RWPE2 (cell line): ENCODE results near the gene WFIKKN2.
"Not testable (repeated sequence)": the region's sequence is repeated elsewhere in the genome, so short reads cannot be mapped to it uniquely, and the experiment has no call there.

Source experiments
- ATAC-seq: fragments of 200-7000 bp; cut with Tn5 transposase; 3 replicates; pipeline ENCODE4 v1.9.1; 2021; ENCODE audit warnings: low read depth
- DNase-seq: peaks from one replicate; pipeline ENCODE4 v3.0.0-alpha.2; 2020; ENCODE audit warnings: low spot score
- H3K27ac ChIP-seq: fragments of 450-650 bp; 2 replicates; pipeline ENCODE4 v1.5.1; 2017; ENCODE audit warnings: mild to moderate bottlenecking; ENCODE audit not compliant: poor library complexity, severe bottlenecking
- H3K27me3 ChIP-seq: fragments of 250-450 bp; sonication (Bioruptor Pico); 2 replicates; pipeline ENCODE4 v1.5.1; 2021; ENCODE audit warnings: mild to moderate bottlenecking, moderate library complexity; ENCODE audit not compliant: insufficient read depth, poor library complexity, severe bottlenecking
- H3K36me3 ChIP-seq: fragments of 250-450 bp; sonication (Bioruptor Pico); 2 replicates; pipeline ENCODE4 v1.5.1; 2020; ENCODE audit warnings: low read depth, mild to moderate bottlenecking, moderate library complexity
- H3K4me1 ChIP-seq: fragments of 250-450 bp; sonication (Bioruptor Pico); 2 replicates; pipeline ENCODE4 v1.5.1; 2021; ENCODE audit warnings: mild to moderate bottlenecking, moderate library complexity; ENCODE audit not compliant: insufficient read depth, poor library complexity, severe bottlenecking
- H3K4me3 ChIP-seq: fragments of 250-450 bp; sonication (Bioruptor Pico); 2 replicates; pipeline ENCODE4 v1.5.1; 2021; ENCODE audit warnings: mild to moderate bottlenecking, moderate library complexity; ENCODE audit not compliant: severe bottlenecking
- H3K9me3 ChIP-seq: fragments of 250-450 bp; sonication (Bioruptor Pico); 2 replicates; pipeline ENCODE4 v1.5.1; 2021; ENCODE audit warnings: mild to moderate bottlenecking, moderate library complexity; ENCODE audit not compliant: severe bottlenecking
- CTCF ChIP-seq: fragments of 450-650 bp; IDR thresholded peaks from one replicate; pipeline ENCODE4 v1.5.1; 2017; ENCODE audit warnings: mild to moderate bottlenecking, moderate library complexity; ENCODE audit not compliant: poor library complexity, severe bottlenecking

WFIKKN2 gene

GRCh38 chr17:50872710-50873424 is 37.5 kb downstream of the WFIKKN2 start:
- DNase-seq (no peak), ATAC-seq (0 out of 3 replicates have a peak, but pooled peaks have one; percentile 29)
- TF ChIP-seq CTCF, result no peak
- no peaks in the 10 kb centered on the region for H3K27me3 ChIP-seq
- no peak overlapping the region for H3K27ac ChIP-seq
- no peaks in the 10 kb centered on the region for H3K36me3 ChIP-seq
- H3K4me3 ChIP-seq, result no peak overlapping the region
- H3K9me3 ChIP-seq, result no peaks in the 10 kb centered on the region
- H3K4me1 ChIP-seq, result peaks cover 12% of the 10 kb centered on the region

- H3K4me3 ChIP-seq, result no peak overlapping the region
- TF ChIP-seq CTCF, result no peak
- H3K4me1 ChIP-seq, result peaks cover 4% of the 10 kb centered on the region
- DNase-seq (no peak), ATAC-seq (no peak)
- no peaks in the 10 kb centered on the region for H3K27me3 ChIP-seq
- H3K36me3 ChIP-seq, result no peaks in the 10 kb centered on the region
- H3K9me3 ChIP-seq, result peaks cover 2% of the 10 kb centered on the region
- H3K27ac ChIP-seq, result no peak overlapping the region
Measured at GRCh38 chr17:50875074-50875473, 39.7 kb downstream of the WFIKKN2 start.

- H3K4me3 ChIP-seq, DNase-seq, H3K36me3 ChIP-seq, H3K27me3 ChIP-seq, H3K27ac ChIP-seq, H3K4me1 ChIP-seq, ATAC-seq, H3K9me3 ChIP-seq: not testable (repeated sequence)
Measured at GRCh38 chr17:50877042-50877441, 41.7 kb downstream of the WFIKKN2 start.

- Histone ChIP-seq H3K4me1 (peaks cover 8% of the 10 kb centered on the region), H3K27me3 (no peaks in the 10 kb centered on the region), H3K27ac (no peak overlapping the region), H3K36me3 (no peaks in the 10 kb centered on the region), H3K9me3 (peaks cover 3% of the 10 kb centered on the region), H3K4me3 (no peak overlapping the region)
- ATAC-seq (no peak), DNase-seq (no peak)
- no peak for TF ChIP-seq CTCF
Measured at GRCh38 chr17:50877838-50878237, 42.5 kb downstream of the WFIKKN2 start.

GRCh38 chr17:50879086-50879485 is 43.7 kb downstream of the WFIKKN2 start:
- H3K4me3 ChIP-seq, result no peak overlapping the region
- H3K27ac ChIP-seq, result no peak overlapping the region
- ATAC-seq, result no peak
- no peaks in the 10 kb centered on the region for H3K36me3 ChIP-seq
- no peak for DNase-seq
- peaks cover 12% of the 10 kb centered on the region for H3K4me1 ChIP-seq
- peaks cover 3% of the 10 kb centered on the region for H3K9me3 ChIP-seq
- no peak for TF ChIP-seq CTCF
- no peaks in the 10 kb centered on the region for H3K27me3 ChIP-seq
